Measurements from ENCODE around the gene NOSIP. TPM values are rescaled to one million over a fixed set of nuclear protein-coding genes. Genes with fewer than 3 reads are reported as not detected.
A peak's percentile ranks its signal among the peaks of the same experiment; 100 is the strongest.

NOSIP gene
- total RNA-seq, 2 donors from 2014 or later, result 58.0 to 62.3 TPM

DNA sequence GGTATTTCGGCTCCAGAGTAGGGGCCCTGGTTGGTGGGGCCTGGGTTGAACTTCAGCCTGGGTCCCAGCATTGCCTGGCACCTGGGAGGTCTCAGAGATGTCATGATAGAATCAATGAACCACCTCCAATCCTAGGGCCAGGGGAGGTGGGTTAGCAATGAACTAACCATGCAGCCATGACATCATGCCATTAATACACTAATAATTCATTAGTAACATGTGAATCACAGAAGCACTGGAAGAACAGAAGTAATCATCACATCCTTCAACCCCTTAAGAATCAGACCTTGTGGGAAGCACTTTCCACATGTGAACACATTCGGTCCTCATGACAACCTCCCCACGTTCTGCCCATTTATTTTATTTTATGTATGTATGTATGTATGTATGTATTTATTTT is 6.9 kb downstream of the NOSIP start:
- no peak overlapping the region for H3K9ac ChIP-seq (ENCODE audit: extremely low read depth, low read length, poor library complexity, severe bottlenecking)

DNA sequence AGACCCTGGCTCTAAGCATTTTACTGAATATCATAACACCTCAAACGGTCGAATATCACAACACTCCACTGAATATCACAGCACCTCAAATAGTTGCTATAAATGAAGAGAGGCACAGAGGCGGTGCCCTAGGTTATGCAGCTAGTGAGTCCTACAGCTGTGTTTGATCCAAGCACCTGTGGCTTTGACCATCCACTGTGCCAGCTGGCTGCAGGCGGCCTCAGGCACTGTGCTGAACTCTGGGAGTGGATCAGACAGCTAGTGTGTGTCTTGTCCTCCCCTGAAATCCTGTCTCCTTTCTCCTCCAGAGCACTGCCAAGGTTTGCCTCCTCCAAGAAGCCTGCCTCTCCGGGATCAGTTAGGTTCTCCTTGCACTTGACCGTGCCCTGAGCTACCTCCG is 7.3 kb downstream of the NOSIP start:
- peaks cover 22% of the 10 kb centered on the region for H3K36me3 Mint-ChIP-seq (ENCODE audit: low read depth)
- H3K9me3 Mint-ChIP-seq, result no peaks in the 10 kb centered on the region
- peaks cover 11% of the 10 kb centered on the region for H3K4me1 Mint-ChIP-seq
- Histone ChIP-seq H3K27ac (ENCODE audit: low read depth, low read length) (no peak overlapping the region), H3K27me3 (ENCODE audit: control insufficient read depth, insufficient read depth, low read length, poor library complexity, severe bottlenecking) (no peaks in the 10 kb centered on the region), H3K36me3 (ENCODE audit: control insufficient read depth, insufficient read depth, low read length) (peaks cover 20% of the 10 kb centered on the region), H3K4me3 (ENCODE audit: low read length) (no peak overlapping the region), H3K4me1 (ENCODE audit: control insufficient read depth, insufficient read depth, low read length) (no peaks in the 10 kb centered on the region), H3K9ac (ENCODE audit: extremely low read depth, low read length, poor library complexity, severe bottlenecking) (no peak overlapping the region), H3K9me3 (ENCODE audit: control insufficient read depth, low read length) (no peaks in the 10 kb centered on the region)
- H3K27me3 Mint-ChIP-seq (ENCODE audit: insufficient read depth), result no peaks in the 10 kb centered on the region
- DNase-seq, result no peak
- 98 to 100% methylated on average over 4 to 7 of the region's 7 CpGs for WGBS, 2 experiments (ENCODE audit: insufficient coverage in 1 of 2, insufficient read length in 1 of 2)
- peak overlapping the region; percentile 17 for H3K27ac Mint-ChIP-seq
- no peak overlapping the region for H3K4me3 Mint-ChIP-seq
- TF ChIP-seq, protein P1, sequence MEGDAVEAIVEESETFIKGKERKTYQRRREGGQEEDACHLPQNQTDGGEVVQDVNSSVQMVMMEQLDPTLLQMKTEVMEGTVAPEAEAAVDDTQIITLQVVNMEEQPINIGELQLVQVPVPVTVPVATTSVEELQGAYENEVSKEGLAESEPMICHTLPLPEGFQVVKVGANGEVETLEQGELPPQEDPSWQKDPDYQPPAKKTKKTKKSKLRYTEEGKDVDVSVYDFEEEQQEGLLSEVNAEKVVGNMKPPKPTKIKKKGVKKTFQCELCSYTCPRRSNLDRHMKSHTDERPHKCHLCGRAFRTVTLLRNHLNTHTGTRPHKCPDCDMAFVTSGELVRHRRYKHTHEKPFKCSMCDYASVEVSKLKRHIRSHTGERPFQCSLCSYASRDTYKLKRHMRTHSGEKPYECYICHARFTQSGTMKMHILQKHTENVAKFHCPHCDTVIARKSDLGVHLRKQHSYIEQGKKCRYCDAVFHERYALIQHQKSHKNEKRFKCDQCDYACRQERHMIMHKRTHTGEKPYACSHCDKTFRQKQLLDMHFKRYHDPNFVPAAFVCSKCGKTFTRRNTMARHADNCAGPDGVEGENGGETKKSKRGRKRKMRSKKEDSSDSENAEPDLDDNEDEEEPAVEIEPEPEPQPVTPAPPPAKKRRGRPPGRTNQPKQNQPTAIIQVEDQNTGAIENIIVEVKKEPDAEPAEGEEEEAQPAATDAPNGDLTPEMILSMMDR (conservative IDR thresholded peaks at IDR 0.05), result no peak

More for the DNA sequence above, 6.9 kb downstream of the NOSIP start:
- Histone ChIP-seq H3K4me3 (ENCODE audit: low read length) (no peak overlapping the region), H3K4me1 (ENCODE audit: control insufficient read depth, insufficient read depth, low read length) (no peaks in the 10 kb centered on the region), H3K9me3 (ENCODE audit: control insufficient read depth, low read length) (no peaks in the 10 kb centered on the region), H3K36me3 (ENCODE audit: control insufficient read depth, insufficient read depth, low read length) (peaks cover 17% of the 10 kb centered on the region), H3K27me3 (ENCODE audit: control insufficient read depth, insufficient read depth, low read length, poor library complexity, severe bottlenecking) (no peaks in the 10 kb centered on the region), H3K27ac (ENCODE audit: low read depth, low read length) (no peak overlapping the region)
- no peaks in the 10 kb centered on the region for H3K9me3 Mint-ChIP-seq
- H3K27ac Mint-ChIP-seq, result peak overlapping the region; percentile 17
- H3K36me3 Mint-ChIP-seq (ENCODE audit: low read depth), result peaks cover 17% of the 10 kb centered on the region
- peaks cover 11% of the 10 kb centered on the region for H3K4me1 Mint-ChIP-seq
- no peak overlapping the region for H3K4me3 Mint-ChIP-seq
- no peak for DNase-seq
- TF ChIP-seq, protein P1 (conservative IDR thresholded peaks at IDR 0.05), result no peak
- H3K27me3 Mint-ChIP-seq (ENCODE audit: insufficient read depth), result no peaks in the 10 kb centered on the region
- WGBS, 2 experiments (ENCODE audit: insufficient coverage in 1 of 2, insufficient read length in 1 of 2), result 94 to 100% methylated on average over 1 to 2 of the region's 3 CpGs

DNA sequence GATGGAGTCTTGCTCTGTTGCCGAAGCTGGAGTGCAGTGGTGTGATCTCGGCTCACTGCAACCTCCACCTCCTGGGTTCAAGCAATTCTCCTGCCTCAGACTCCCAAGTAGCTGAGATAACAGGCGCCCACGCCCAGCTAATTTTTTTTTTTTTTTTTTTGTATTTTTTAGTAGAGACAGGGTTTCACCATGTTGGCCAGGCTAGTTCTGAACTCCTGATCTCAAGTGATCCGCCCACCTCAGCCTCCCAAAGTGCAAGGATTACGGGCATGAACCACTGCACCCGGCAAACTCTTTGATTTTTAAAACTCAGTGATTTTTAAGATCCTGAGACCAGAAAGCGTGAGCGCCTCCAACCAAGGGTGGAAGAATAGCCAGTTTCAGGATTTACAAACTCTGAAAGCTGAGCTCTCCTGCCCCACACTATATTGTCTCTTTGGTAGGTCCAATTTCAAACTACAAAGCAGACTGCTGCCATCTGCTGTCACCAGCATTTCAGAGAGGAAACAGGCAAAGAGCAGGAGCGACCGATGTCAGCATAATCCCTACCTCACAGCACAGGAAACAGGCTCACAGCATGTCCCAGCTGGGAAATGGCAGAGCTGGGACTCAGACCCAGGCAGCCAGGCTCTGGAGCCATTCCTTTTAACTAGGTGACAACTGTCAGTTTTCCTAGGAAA is 9.2 kb downstream of the NOSIP start:
- H3K36me3 Mint-ChIP-seq (ENCODE audit: low read depth), result peaks cover 25% of the 10 kb centered on the region
- WGBS, 2 experiments (ENCODE audit: insufficient coverage in 1 of 2, insufficient read length in 1 of 2), result 74 to 76% methylated on average over 7 to 9 of the region's 11 CpGs
- Histone ChIP-seq H3K4me1 (ENCODE audit: control insufficient read depth, insufficient read depth, low read length) (no peaks in the 10 kb centered on the region), H3K36me3 (ENCODE audit: control insufficient read depth, insufficient read depth, low read length) (peaks cover 18% of the 10 kb centered on the region), H3K27me3 (ENCODE audit: control insufficient read depth, insufficient read depth, low read length, poor library complexity, severe bottlenecking) (no peaks in the 10 kb centered on the region), H3K9ac (ENCODE audit: extremely low read depth, low read length, poor library complexity, severe bottlenecking) (no peak overlapping the region), H3K9me3 (ENCODE audit: control insufficient read depth, low read length) (no peaks in the 10 kb centered on the region), H3K27ac (ENCODE audit: low read depth, low read length) (peak overlapping the region; percentile 68), H3K4me3 (ENCODE audit: low read length) (no peak overlapping the region)
- TF ChIP-seq, protein P1 (conservative IDR thresholded peaks at IDR 0.05), result peak; percentile 53
- no peaks in the 10 kb centered on the region for H3K9me3 Mint-ChIP-seq
- no peaks in the 10 kb centered on the region for H3K27me3 Mint-ChIP-seq (ENCODE audit: insufficient read depth)
- peak overlapping the region; percentile 68 for H3K27ac Mint-ChIP-seq
- DNase-seq, result peak; percentile 76
- H3K4me1 Mint-ChIP-seq, result peaks cover 11% of the 10 kb centered on the region
- no peak overlapping the region for H3K4me3 Mint-ChIP-seq

Data from endodermal cell (in vitro differentiated cells).